ENCODE results near the gene MTCP1.

MTCP1 gene

GRCh38 chrX:155070975-155071693 is at the start of gene MTCP1, which contains the start of the genes BRCC3 and CMC4:
TSS of gene MTCP1 (minus strand) at chrX:155071136. CDS start at chrX:155066010, 5,126 bp downstream.
TSS of gene BRCC3 (plus strand) at chrX:155071508. CDS start at chrX:155071528, 20 bp downstream.
TSS of gene CMC4 (minus strand) at chrX:155071136. CDS start at chrX:155064023, 7,113 bp downstream.
- FAIRE-seq: no peak

GRCh38 chrX:155115174-155115819 is 44.4 kb upstream of the MTCP1 start:
- no peak for FAIRE-seq

- no peak for FAIRE-seq
These were observed 42.2 kb upstream of the MTCP1 start for GRCh38 chrX:155113097-155113496.

GRCh38 chrX:155112171-155112570 is 41.2 kb upstream of the MTCP1 start:
- FAIRE-seq: no peak

- no peak for FAIRE-seq
These were observed 37.5 kb upstream of the MTCP1 start for GRCh38 chrX:155108427-155108826.

- FAIRE-seq: peak; percentile 37
These were observed 35.0 kb upstream of the MTCP1 start for GRCh38 chrX:155105919-155106318.

- FAIRE-seq: no peak
These were observed 23.6 kb upstream of the MTCP1 start for GRCh38 chrX:155094468-155095061.

GRCh38 chrX:155086961-155087735 is 16.2 kb upstream of the MTCP1 start:
- FAIRE-seq: no peak

- no peak for FAIRE-seq
These were observed 15.4 kb upstream of the MTCP1 start for GRCh38 chrX:155086202-155086840.

- FAIRE-seq: no peak
These were observed 851 bp upstream of the MTCP1 start for GRCh38 chrX:155071694-155072280.

GRCh38 chrX:155070663-155070974 is 317 bp downstream of the MTCP1 start:
- no peak for FAIRE-seq

- no peak for FAIRE-seq
These were observed 898 bp downstream of the MTCP1 start for GRCh38 chrX:155070038-155070437.

GRCh38 chrX:155069414-155069813 is 1.5 kb downstream of the MTCP1 start:
- FAIRE-seq: no peak

- no peak for FAIRE-seq
These were observed 2.8 kb downstream of the MTCP1 start for GRCh38 chrX:155068165-155068564.

GRCh38 chrX:155065035-155065734 is 5.8 kb downstream of the MTCP1 start:
- FAIRE-seq: no peak

GRCh38 chrX:155061760-155062159 is 9.2 kb downstream of the MTCP1 start:
- no peak for FAIRE-seq

GRCh38 chrX:155056877-155057792 is 13.8 kb downstream of the MTCP1 start:
- peak; percentile 23 for FAIRE-seq

GRCh38 chrX:155056471-155056870 is 14.5 kb downstream of the MTCP1 start:
- no peak for FAIRE-seq

- no peak for FAIRE-seq
These were observed 15.4 kb downstream of the MTCP1 start for GRCh38 chrX:155055494-155055893.

- FAIRE-seq: no peak
These were observed 16.7 kb downstream of the MTCP1 start for GRCh38 chrX:155054255-155054654.

GRCh38 chrX:155053656-155054055 is 17.3 kb downstream of the MTCP1 start:
- FAIRE-seq: no peak
